Tibial nerve (tissue), 4 donors: Measurements from ENCODE around the gene MRPL52.

ENCODE experiments used
- CTCF ChIP-seq, 5 experiments: fragments of 200-600 bp in 3 of 5; fragments of 450-650 bp in 2 of 5; sonication (generic) in 3 of 5; IDR thresholded peaks; one replicate each; pipeline ENCODE4 v1.5.1; 2016 to 2019; ENCODE audit warnings: antibody characterized with exemption in 5 of 5, mild to moderate bottlenecking in 3 of 5, moderate library complexity in 2 of 5
- EP300 ChIP-seq, 2 donors: sonication (generic); formaldehyde crosslinking; IDR thresholded peaks; one replicate each; pipeline ENCODE4 v1.6.1; 2017; ENCODE audit warnings: antibody characterized with exemption in 2 of 2, mild to moderate bottlenecking in 1 of 2
- POLR2A ChIP-seq, 2 donors: fragments of 450-650 bp; IDR thresholded peaks; one replicate each; pipeline ENCODE4 v1.6.1; 2017; ENCODE audit warnings: antibody characterized with exemption in 2 of 2, mild to moderate bottlenecking in 2 of 2, moderate library complexity in 2 of 2

DNA sequence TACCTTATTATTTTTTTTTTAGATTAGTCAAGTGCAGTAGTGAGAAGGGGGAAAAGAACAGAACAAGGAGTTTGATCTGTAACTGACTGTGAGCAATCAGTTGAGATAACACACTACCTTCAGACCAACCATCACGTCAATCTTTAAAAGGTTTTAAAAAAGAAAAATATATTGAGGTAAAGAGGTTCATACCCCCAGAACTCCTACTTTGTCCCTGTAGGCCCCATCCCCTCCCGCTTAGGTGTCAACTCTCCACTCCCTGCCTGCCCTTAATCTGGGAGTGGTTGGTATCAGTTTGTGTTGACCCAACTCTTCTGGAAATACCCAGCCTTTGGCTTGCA is 22.9 kb downstream of the MRPL52 start:
- TF ChIP-seq CTCF (IDR thresholded peaks at IDR 0.05) (no peak), EP300 (IDR thresholded peaks at IDR 0.05) (no peak), POLR2A (IDR thresholded peaks at IDR 0.05) (no peak)
